Subcutaneous abdominal adipose tissue (tissue), 5 donors: ENCODE results near the gene CAPZA3.
A peak's percentile ranks its signal among the peaks of the same experiment; 100 is the strongest.
"Not testable (repeated sequence)": the region's sequence is repeated elsewhere in the genome, so short reads cannot be mapped to it uniquely, and the experiment has no call there.

ENCODE experiments used
- H3K27ac ChIP-seq: one replicate; pipeline ENCODE4 v1.7.0; 2013; ENCODE audit warnings: low read depth, mild to moderate bottlenecking, inconsistent platforms, low read length, moderate library complexity
- H3K27me3 ChIP-seq, 5 donors: one replicate each; pipeline ENCODE4 v1.7.0; 2013; ENCODE audit warnings: low read length in 5 of 5, inconsistent platforms in 1 of 5; ENCODE audit not compliant: control insufficient read depth in 5 of 5, insufficient read depth in 4 of 5
- H3K36me3 ChIP-seq, 5 donors: one replicate each; pipeline ENCODE4 v1.7.0; 2013; ENCODE audit warnings: low read length in 5 of 5; ENCODE audit not compliant: control insufficient read depth in 5 of 5, insufficient read depth in 5 of 5
- H3K4me1 ChIP-seq, 5 donors: one replicate each; pipeline ENCODE4 v1.7.0; 2013; ENCODE audit warnings: low read length in 5 of 5, mild to moderate bottlenecking in 3 of 5, moderate library complexity in 1 of 5; ENCODE audit not compliant: control insufficient read depth in 5 of 5, insufficient read depth in 5 of 5
- H3K4me3 ChIP-seq, 5 donors: one replicate each; pipeline ENCODE4 v1.7.0; 2013; ENCODE audit warnings: low read length in 5 of 5, low read depth in 1 of 5
- H3K9ac ChIP-seq, 5 donors: one replicate each; pipeline ENCODE4 v1.7.0; 2013; ENCODE audit warnings: low read length in 5 of 5, mild to moderate bottlenecking in 4 of 5, moderate library complexity in 3 of 5
- H3K9me3 ChIP-seq, 5 donors: one replicate each; pipeline ENCODE4 v1.7.0; 2013; ENCODE audit warnings: low read length in 5 of 5; ENCODE audit not compliant: control insufficient read depth in 5 of 5
- donor health status: healthy.
- donor health status: healthy.
- donor health status: healthy.
- donor health status: healthy.
- donor health status: healthy.

The CAPZA3 gene

GRCh38 chr12:18752280-18752920, 14.5 kb downstream of the CAPZA3 start:
- Histone ChIP-seq H3K27me3 (no peaks in the 10 kb centered on the region), H3K9me3 (no peaks in the 10 kb centered on the region), H3K36me3 (no peaks in the 10 kb centered on the region), H3K9ac (peak overlapping the region in 3 of 5 donors; percentile 7 to 67 (median 50)), H3K27ac (peak overlapping the region; percentile 98), H3K4me3 (no peak overlapping the region), H3K4me1 (peaks cover 12 to 41% (median 26%) of the 10 kb centered on the region in 5 donors)

- Histone ChIP-seq H3K36me3 (no peaks in the 10 kb centered on the region), H3K9me3 (no peaks in the 10 kb centered on the region), H3K9ac (peak overlapping the region in 4 of 5 donors; percentile 50 to 71 (median 60)), H3K27me3 (no peaks in the 10 kb centered on the region), H3K4me1 (peaks cover 12 to 41% (median 26%) of the 10 kb centered on the region in 5 donors), H3K4me3 (no peak overlapping the region), H3K27ac (peak overlapping the region; percentile 98)
Measured at GRCh38 chr12:18752947-18753346, 15.0 kb downstream of the CAPZA3 start.

- Histone ChIP-seq H3K4me3 (peak overlapping the region; percentile 13 to 57 (median 43)), H3K4me1 (peaks cover 12 to 41% (median 26%) of the 10 kb centered on the region in 5 donors), H3K9ac (peak overlapping the region in 4 of 5 donors; percentile 50 to 64 (median 60)), H3K27ac (peak overlapping the region; percentile 98), H3K27me3 (no peaks in the 10 kb centered on the region), H3K36me3 (no peaks in the 10 kb centered on the region), H3K9me3 (no peaks in the 10 kb centered on the region)
Measured at GRCh38 chr12:18753481-18754123, 15.7 kb downstream of the CAPZA3 start.

DNA sequence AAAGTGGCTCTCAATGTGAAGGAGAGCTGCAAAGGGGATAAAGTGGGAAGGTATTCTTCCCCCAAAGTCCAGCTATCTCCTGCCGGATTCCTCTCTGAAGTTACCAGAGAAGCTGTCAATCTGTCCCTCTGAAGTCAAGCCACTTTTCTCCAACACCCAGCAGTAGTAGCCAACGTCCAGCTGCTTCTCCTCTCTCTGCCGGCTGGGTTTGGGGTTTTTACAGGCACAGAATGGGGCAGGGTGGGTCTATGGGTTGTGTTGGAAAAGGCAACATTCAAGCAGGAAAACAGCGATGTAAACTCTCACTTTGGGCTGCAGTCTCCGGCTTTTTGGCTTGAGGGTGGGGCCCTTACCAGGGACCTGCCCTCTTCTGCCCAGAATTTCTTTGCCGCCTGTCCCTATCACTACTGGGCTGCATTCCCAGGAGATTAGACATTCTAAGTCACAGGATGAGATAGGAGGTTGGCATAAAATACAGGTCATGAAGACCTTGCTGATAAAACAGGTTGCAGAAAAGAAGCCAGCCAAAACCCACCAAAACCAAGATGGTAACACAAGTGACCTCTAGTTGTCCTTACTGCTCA, 16.3 kb downstream of the CAPZA3 start:
- H3K36me3 ChIP-seq = no peaks in the 10 kb centered on the region
- H3K9ac ChIP-seq = peak overlapping the region in 4 of 5 donors; percentile 28 to 64 (median 56)
- H3K9me3 ChIP-seq = no peaks in the 10 kb centered on the region
- H3K4me3 ChIP-seq = peak overlapping the region in 4 of 5 donors; percentile 32 to 57 (median 46)
- H3K27ac ChIP-seq = peak overlapping the region; percentile 98
- no peaks in the 10 kb centered on the region for H3K27me3 ChIP-seq
- H3K4me1 ChIP-seq = peaks cover 12 to 41% (median 26%) of the 10 kb centered on the region in 5 donors

DNA sequence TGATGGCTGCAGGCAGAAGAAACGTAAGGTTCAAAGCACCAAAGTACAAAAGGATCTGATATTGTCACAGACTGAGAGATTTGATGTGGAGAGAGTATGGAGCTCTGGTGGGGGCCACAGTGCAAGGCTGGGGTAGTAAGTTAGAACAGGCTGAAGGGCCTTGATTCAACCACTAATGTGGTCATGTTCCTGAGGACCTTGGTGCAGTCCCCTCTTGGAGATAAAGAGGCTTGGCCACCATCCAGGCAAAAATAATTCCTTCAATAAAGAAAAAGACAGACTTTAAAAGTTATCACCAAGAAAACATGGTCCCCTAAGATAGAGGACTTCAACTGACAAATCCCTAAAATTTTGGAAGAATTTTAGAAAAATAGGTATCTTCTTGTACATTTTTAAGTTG, 17.4 kb downstream of the CAPZA3 start:
- Histone ChIP-seq H3K36me3 (no peaks in the 10 kb centered on the region), H3K4me3 (no peak overlapping the region), H3K4me1 (peaks cover 12 to 35% (median 26%) of the 10 kb centered on the region in 5 donors), H3K27ac (no peak overlapping the region), H3K9me3 (no peaks in the 10 kb centered on the region), H3K9ac (no peak overlapping the region), H3K27me3 (no peaks in the 10 kb centered on the region)

- H3K27ac ChIP-seq, H3K9ac ChIP-seq, H3K36me3 ChIP-seq, H3K4me1 ChIP-seq, H3K4me3 ChIP-seq, H3K27me3 ChIP-seq, H3K9me3 ChIP-seq: not testable (repeated sequence)
Measured at GRCh38 chr12:18766479-18766878, 28.6 kb downstream of the CAPZA3 start.

DNA sequence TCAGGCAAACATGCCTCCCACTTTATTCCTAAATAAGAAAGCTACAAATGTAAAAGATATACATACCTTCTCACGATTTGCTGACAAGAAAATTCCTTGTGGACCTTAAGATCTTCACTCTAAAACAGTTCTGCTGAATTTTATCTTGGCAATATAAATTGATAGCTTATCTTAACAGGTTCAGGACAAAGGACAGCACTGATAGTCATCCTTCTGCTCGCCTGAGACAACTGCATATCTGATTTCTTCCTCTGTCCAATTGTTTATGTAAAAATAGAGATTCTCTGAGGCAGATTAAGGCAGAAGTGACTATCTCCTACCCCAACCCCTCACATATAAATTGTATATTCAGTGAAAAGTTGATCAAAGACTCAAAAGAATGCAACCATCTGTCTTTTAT, 44.9 kb downstream of the CAPZA3 start:
- Histone ChIP-seq H3K4me3 (no peak overlapping the region), H3K27me3 (no peaks in the 10 kb centered on the region), H3K9ac (no peak overlapping the region), H3K9me3 (peaks cover 0 to 4% (median 0%) of the 10 kb centered on the region in 5 donors), H3K4me1 (no peaks in the 10 kb centered on the region), H3K36me3 (no peaks in the 10 kb centered on the region), H3K27ac (no peak overlapping the region)

- H3K4me3 ChIP-seq, H3K36me3 ChIP-seq: not testable (repeated sequence)
Measured at GRCh38 chr12:18785465-18785864, 47.5 kb downstream of the CAPZA3 start.

More at GRCh38 chr12:18785465-18785864, 47.5 kb downstream of the CAPZA3 start:
- not testable (repeated sequence) for H3K4me1 ChIP-seq, H3K9ac ChIP-seq, H3K9me3 ChIP-seq, H3K27me3 ChIP-seq, H3K27ac ChIP-seq
